ENCODE results near the gene EML3.
"Not testable (repeated sequence)": the region's sequence is repeated elsewhere in the genome, so short reads cannot be mapped to it uniquely, and the experiment has no call there.

Gene EML3

GRCh38 chr11:62573006-62573591 lies 39.5 kb downstream of the EML3 start:
- Histone ChIP-seq H3K27ac (ENCODE audit: low read length, poor library complexity, severe bottlenecking) (peak overlapping the region; percentile 91), H3K4me2 (ENCODE audit: low read length, poor library complexity, severe bottlenecking) (peak overlapping the region; percentile 93), H2BK120ac (ENCODE audit: low read depth, low read length) (peak overlapping the region; percentile 82), H3K36me3 (ENCODE audit: control insufficient read depth in 1 of 2, insufficient read depth in 2 of 2, low read depth in 1 of 2, low read length in 2 of 2) (peaks cover 52 to 67% of the 10 kb centered on the region in 2 experiments), H4K91ac (ENCODE audit: low read length) (peak overlapping the region; percentile 49), H2AFZ (ENCODE audit: low read depth, low read length) (no peak overlapping the region), H2AK5ac (ENCODE audit: low read length, severe bottlenecking) (peak overlapping the region; percentile 86), H2BK5ac (ENCODE audit: low read depth, low read length, poor library complexity, severe bottlenecking) (peak overlapping the region; percentile 94), H3K14ac (ENCODE audit: low read length in 2 of 2) (peak overlapping the region in 1 of 2 experiments; percentile 86), H3K4ac (ENCODE audit: low read depth in 1 of 2, low read length in 2 of 2) (peak overlapping the region; percentile 94 to 97), H4K8ac (ENCODE audit: low read length) (peak overlapping the region; percentile 35), H2BK15ac (ENCODE audit: low read depth, poor library complexity, severe bottlenecking) (peak overlapping the region; percentile 75), H3K18ac (ENCODE audit: low read depth in 1 of 2, low read length in 2 of 2) (peak overlapping the region; percentile 88 to 93), H3K27me3 (ENCODE audit: control insufficient read depth in 1 of 2, insufficient read depth in 1 of 2, low read length in 2 of 2) (no peaks in the 10 kb centered on the region), H3K4me3 (ENCODE audit: insufficient read depth in 1 of 2, low read depth in 1 of 2, low read length in 2 of 2) (peak overlapping the region; percentile 86 to 96), H3K4me1 (ENCODE audit: control insufficient read depth, insufficient read depth, low read depth, low read length) (peaks cover 21% of the 10 kb centered on the region), H3K9me3 (ENCODE audit: control insufficient read depth, low read length) (no peaks in the 10 kb centered on the region), H3K23ac (ENCODE audit: low read length in 2 of 2) (peak overlapping the region in 1 of 2 experiments; percentile 56), H2BK12ac (ENCODE audit: low read length in 2 of 2) (no peak overlapping the region), H3K9ac (ENCODE audit: low read length) (peak overlapping the region; percentile 98), H3K79me1 (replicated peaks; ENCODE audit: low read length, poor library complexity, severe bottlenecking) (peaks cover 10% of the 10 kb centered on the region)
- under 1% methylated on average over 33 of the region's 33 CpGs for whole genome bisulfite sequencing
- peak; percentile 45 for DNase-seq

- Histone ChIP-seq H3K79me1 (replicated peaks; ENCODE audit: low read length, poor library complexity, severe bottlenecking) (peaks cover 10% of the 10 kb centered on the region), H3K18ac (ENCODE audit: low read depth in 1 of 2, low read length in 2 of 2) (no peak overlapping the region), H3K4me3 (ENCODE audit: insufficient read depth in 1 of 2, low read depth in 1 of 2, low read length in 2 of 2) (peak overlapping the region; percentile 44 to 96), H3K4me1 (ENCODE audit: control insufficient read depth, insufficient read depth, low read depth, low read length) (peaks cover 23% of the 10 kb centered on the region), H3K36me3 (ENCODE audit: control insufficient read depth in 1 of 2, insufficient read depth in 2 of 2, low read depth in 1 of 2, low read length in 2 of 2) (peaks cover 56 to 69% of the 10 kb centered on the region in 2 experiments), H3K9me3 (ENCODE audit: control insufficient read depth, low read length) (no peaks in the 10 kb centered on the region), H2AK5ac (ENCODE audit: low read length, severe bottlenecking) (no peak overlapping the region), H3K14ac (ENCODE audit: low read length in 2 of 2) (no peak overlapping the region), H4K91ac (ENCODE audit: low read length) (no peak overlapping the region), H2BK12ac (ENCODE audit: low read length in 2 of 2) (no peak overlapping the region), H3K4me2 (ENCODE audit: low read length, poor library complexity, severe bottlenecking) (peak overlapping the region; percentile 93), H2BK5ac (ENCODE audit: low read depth, low read length, poor library complexity, severe bottlenecking) (no peak overlapping the region), H3K23ac (ENCODE audit: low read length in 2 of 2) (no peak overlapping the region), H2AFZ (ENCODE audit: low read depth, low read length) (no peak overlapping the region), H4K8ac (ENCODE audit: low read length) (no peak overlapping the region), H2BK120ac (ENCODE audit: low read depth, low read length) (no peak overlapping the region), H3K27me3 (ENCODE audit: control insufficient read depth in 1 of 2, insufficient read depth in 1 of 2, low read length in 2 of 2) (no peaks in the 10 kb centered on the region), H3K9ac (ENCODE audit: low read length) (peak overlapping the region; percentile 98), H3K27ac (ENCODE audit: low read length, poor library complexity, severe bottlenecking) (no peak overlapping the region), H3K4ac (ENCODE audit: low read depth in 1 of 2, low read length in 2 of 2) (no peak overlapping the region), H2BK15ac (ENCODE audit: low read depth, poor library complexity, severe bottlenecking) (no peak overlapping the region)
- 89% methylated on average over 11 of the region's 12 CpGs for WGBS
- no peak for DNase-seq
These were observed 40.1 kb downstream of the EML3 start for GRCh38 chr11:62572431-62572830.

GRCh38 chr11:62571493-62571892 lies 41.1 kb downstream of the EML3 start:
- H3K27ac ChIP-seq (ENCODE audit: low read length, poor library complexity, severe bottlenecking); H2BK15ac ChIP-seq (ENCODE audit: low read depth, poor library complexity, severe bottlenecking); H3K4me2 ChIP-seq (ENCODE audit: low read length, poor library complexity, severe bottlenecking); H3K27me3 ChIP-seq (ENCODE audit: control insufficient read depth in 1 of 2, insufficient read depth in 1 of 2, low read length in 2 of 2); H2BK5ac ChIP-seq (ENCODE audit: low read depth, low read length, poor library complexity, severe bottlenecking); H4K91ac ChIP-seq (ENCODE audit: low read length); H3K18ac ChIP-seq (ENCODE audit: low read depth in 1 of 2, low read length in 2 of 2); DNase-seq; H2BK12ac ChIP-seq (ENCODE audit: low read length in 2 of 2); H2AFZ ChIP-seq (ENCODE audit: low read depth, low read length); H3K14ac ChIP-seq (ENCODE audit: low read length in 2 of 2); H4K8ac ChIP-seq (ENCODE audit: low read length); H2BK120ac ChIP-seq (ENCODE audit: low read depth, low read length); H3K79me1 ChIP-seq (replicated peaks; ENCODE audit: low read length, poor library complexity, severe bottlenecking); H3K4ac ChIP-seq (ENCODE audit: low read depth in 1 of 2, low read length in 2 of 2); H3K9me3 ChIP-seq (ENCODE audit: control insufficient read depth, low read length); H2AK5ac ChIP-seq (ENCODE audit: low read length, severe bottlenecking): not testable (repeated sequence)
- Histone ChIP-seq H3K23ac (ENCODE audit: low read length in 2 of 2) (peak overlapping the region in 1 of 2 experiments; percentile 73), H3K36me3 (ENCODE audit: control insufficient read depth in 1 of 2, insufficient read depth in 2 of 2, low read depth in 1 of 2, low read length in 2 of 2) (peaks cover 57 to 70% of the 10 kb centered on the region in 2 experiments), H3K9ac (ENCODE audit: low read length) (peak overlapping the region; percentile 98), H3K4me3 (ENCODE audit: insufficient read depth in 1 of 2, low read depth in 1 of 2, low read length in 2 of 2) (peak overlapping the region in 1 of 2 experiments; percentile 96), H3K4me1 (ENCODE audit: control insufficient read depth, insufficient read depth, low read depth, low read length) (peaks cover 19% of the 10 kb centered on the region)
- 96% methylated on average over 5 of the region's 5 CpGs for WGBS

- H2AK5ac ChIP-seq (ENCODE audit: low read length, severe bottlenecking); H3K79me1 ChIP-seq (replicated peaks; ENCODE audit: low read length, poor library complexity, severe bottlenecking); H3K4me2 ChIP-seq (ENCODE audit: low read length, poor library complexity, severe bottlenecking); H3K4ac ChIP-seq (ENCODE audit: low read depth in 1 of 2, low read length in 2 of 2); H3K27ac ChIP-seq (ENCODE audit: low read length, poor library complexity, severe bottlenecking); H2BK120ac ChIP-seq (ENCODE audit: low read depth, low read length); H2BK12ac ChIP-seq (ENCODE audit: low read length in 2 of 2); H3K4me3 ChIP-seq (ENCODE audit: insufficient read depth in 1 of 2, low read depth in 1 of 2, low read length in 2 of 2); DNase-seq; H2BK15ac ChIP-seq (ENCODE audit: low read depth, poor library complexity, severe bottlenecking); H2BK5ac ChIP-seq (ENCODE audit: low read depth, low read length, poor library complexity, severe bottlenecking); H2AFZ ChIP-seq (ENCODE audit: low read depth, low read length); H3K14ac ChIP-seq (ENCODE audit: low read length in 2 of 2); H3K18ac ChIP-seq (ENCODE audit: low read depth in 1 of 2, low read length in 2 of 2); H3K27me3 ChIP-seq (ENCODE audit: control insufficient read depth in 1 of 2, insufficient read depth in 1 of 2, low read length in 2 of 2); H3K9me3 ChIP-seq (ENCODE audit: control insufficient read depth, low read length); H4K91ac ChIP-seq (ENCODE audit: low read length): not testable (repeated sequence)
- peak overlapping the region; percentile 33 for H4K8ac ChIP-seq (ENCODE audit: low read length)
- H3K4me1 ChIP-seq (ENCODE audit: control insufficient read depth, insufficient read depth, low read depth, low read length) = peaks cover 18% of the 10 kb centered on the region
- peak overlapping the region in 1 of 2 experiments; percentile 73 for H3K23ac ChIP-seq (ENCODE audit: low read length in 2 of 2)
- peak overlapping the region; percentile 98 for H3K9ac ChIP-seq (ENCODE audit: low read length)
- peaks cover 53 to 70% of the 10 kb centered on the region in 2 experiments for H3K36me3 ChIP-seq (ENCODE audit: control insufficient read depth in 1 of 2, insufficient read depth in 2 of 2, low read depth in 1 of 2, low read length in 2 of 2)
- 90% methylated on average over 5 of the region's 5 CpGs for WGBS
These were observed 41.7 kb downstream of the EML3 start for GRCh38 chr11:62570903-62571302.

Measured in mesenchymal stem cell (in vitro differentiated cells and primary cell).